Mesenchymal stem cell (in vitro differentiated cells and primary cell): ENCODE results near the gene SSX2IP.
A peak's percentile ranks its signal among the peaks of the same experiment; 100 is the strongest.

ENCODE experiments used
- DNase-seq: peaks from one replicate; pipeline ENCODE4 v3.0.0-alpha.2; 2013
- H2AFZ ChIP-seq: one replicate; pipeline ENCODE4 v1.6.1; 2013; ENCODE audit warnings: low read depth, mild to moderate bottlenecking, control low read depth, inconsistent platforms, low read length, moderate library complexity
- H2AK5ac ChIP-seq: 2 replicates; pipeline ENCODE4 v1.6.1; 2013; ENCODE audit warnings: low read length, moderate library complexity, mild to moderate bottlenecking, inconsistent platforms; ENCODE audit not compliant: severe bottlenecking
- H2BK120ac ChIP-seq: one replicate; pipeline ENCODE4 v1.6.1; 2013; ENCODE audit warnings: low read depth, mild to moderate bottlenecking, inconsistent platforms, low read length, moderate library complexity
- H2BK12ac ChIP-seq, 2 experiments: one replicate each; pipeline ENCODE4 v1.6.1; 2013; ENCODE audit warnings: inconsistent platforms in 2 of 2, low read length in 2 of 2, mild to moderate bottlenecking in 2 of 2, moderate library complexity in 2 of 2, control low read depth in 1 of 2
- H2BK15ac ChIP-seq: one replicate; pipeline ENCODE4 v1.6.1; 2013; ENCODE audit warnings: mild to moderate bottlenecking, low read depth, inconsistent platforms; ENCODE audit not compliant: poor library complexity, severe bottlenecking
- H2BK5ac ChIP-seq: 2 replicates; pipeline ENCODE4 v1.6.1; 2013; ENCODE audit warnings: low read depth, mild to moderate bottlenecking, low read length, control low read depth, inconsistent platforms; ENCODE audit not compliant: poor library complexity, severe bottlenecking
- H3K14ac ChIP-seq, 2 experiments: one replicate each; pipeline ENCODE4 v1.6.1; 2013; ENCODE audit warnings: inconsistent platforms in 2 of 2, low read length in 2 of 2, control low read depth in 1 of 2, mild to moderate bottlenecking in 1 of 2, moderate library complexity in 1 of 2
- H3K18ac ChIP-seq, 2 experiments: one replicate each; pipeline ENCODE4 v1.6.1; 2013; ENCODE audit warnings: inconsistent platforms in 2 of 2, low read length in 2 of 2, control low read depth in 1 of 2, low read depth in 1 of 2, mild to moderate bottlenecking in 1 of 2
- H3K23ac ChIP-seq, 2 experiments: one replicate each; pipeline ENCODE4 v1.6.1; 2013; ENCODE audit warnings: inconsistent platforms in 2 of 2, low read length in 2 of 2, mild to moderate bottlenecking in 2 of 2, moderate library complexity in 2 of 2, control low read depth in 1 of 2
- H3K27ac ChIP-seq: 2 replicates; pipeline ENCODE4 v1.5.1; 2013; ENCODE audit warnings: mild to moderate bottlenecking, moderate library complexity, low read length, control low read depth, inconsistent platforms; ENCODE audit not compliant: poor library complexity, severe bottlenecking
- H3K27me3 ChIP-seq, 2 experiments: 2 replicates each; pipeline versions ENCODE4 v1.6.1 to v1.7.0; 2013; ENCODE audit warnings: low read length in 2 of 2, mild to moderate bottlenecking in 2 of 2, moderate library complexity in 2 of 2, control low read depth in 1 of 2, inconsistent platforms in 1 of 2; ENCODE audit not compliant: control insufficient read depth in 1 of 2, insufficient read depth in 1 of 2
- H3K36me3 ChIP-seq, 2 experiments: 2 replicates each; pipeline versions ENCODE4 v1.6.1 to v1.7.0; 2013; ENCODE audit warnings: low read length in 2 of 2, control low read depth in 1 of 2, inconsistent platforms in 1 of 2, low read depth in 1 of 2, mild to moderate bottlenecking in 1 of 2; ENCODE audit not compliant: insufficient read depth in 2 of 2, control insufficient read depth in 1 of 2
- H3K4ac ChIP-seq, 2 experiments: one replicate each; pipeline ENCODE4 v1.6.1; 2013; ENCODE audit warnings: inconsistent platforms in 2 of 2, low read length in 2 of 2, mild to moderate bottlenecking in 2 of 2, moderate library complexity in 2 of 2, control low read depth in 1 of 2, low read depth in 1 of 2
- H3K4me1 ChIP-seq: 2 replicates; pipeline ENCODE4 v1.6.1; 2013; ENCODE audit warnings: low read depth, low read length, control low read depth; ENCODE audit not compliant: control insufficient read depth, insufficient read depth
- H3K4me2 ChIP-seq: 2 replicates; pipeline ENCODE4 v1.6.1; 2013; ENCODE audit warnings: low read length, mild to moderate bottlenecking, inconsistent platforms; ENCODE audit not compliant: poor library complexity, severe bottlenecking
- H3K4me3 ChIP-seq, 2 experiments: 2 replicates each; pipeline versions ENCODE4 v1.5.1 to v1.7.0; 2013; ENCODE audit warnings: low read length in 2 of 2, mild to moderate bottlenecking in 2 of 2, control low read depth in 1 of 2, low read depth in 1 of 2; ENCODE audit not compliant: insufficient read depth in 1 of 2
- H3K79me1 ChIP-seq: replicated peaks from 2 replicates; pipeline ENCODE4 v1.6.1; 2013; ENCODE audit warnings: mild to moderate bottlenecking, control low read depth, low read length, inconsistent platforms; ENCODE audit not compliant: poor library complexity, severe bottlenecking
- H3K9ac ChIP-seq: 2 replicates; pipeline ENCODE4 v1.7.0; 2013; ENCODE audit warnings: mild to moderate bottlenecking, low read length, moderate library complexity
- H3K9me3 ChIP-seq: 2 replicates; pipeline ENCODE4 v1.7.0; 2013; ENCODE audit warnings: mild to moderate bottlenecking, low read length; ENCODE audit not compliant: control insufficient read depth
- H4K8ac ChIP-seq: one replicate; pipeline ENCODE4 v1.6.1; 2013; ENCODE audit warnings: inconsistent platforms, mild to moderate bottlenecking, low read length, moderate library complexity
- H4K91ac ChIP-seq: one replicate; pipeline ENCODE4 v1.6.1; 2013; ENCODE audit warnings: mild to moderate bottlenecking, low read length, inconsistent platforms
- WGBS: methylation state at CpG from one replicate; pipeline ENCODE4 v1.1.7; 2013; ENCODE audit warnings: mixed read lengths; 5-methylcytosine and 5-hydroxymethylcytosine counted together

SSX2IP gene

GRCh38 chr1:84709131-84709530 lies 18.9 kb upstream of the SSX2IP start:
- H3K18ac ChIP-seq: no peak overlapping the region
- DNase-seq: no peak
- no peak overlapping the region for H4K8ac ChIP-seq
- H3K23ac ChIP-seq: no peak overlapping the region
- no peaks in the 10 kb centered on the region for H3K36me3 ChIP-seq
- no peak overlapping the region for H3K9ac ChIP-seq
- no peak overlapping the region for H3K27ac ChIP-seq
- H4K91ac ChIP-seq: no peak overlapping the region
- H2AFZ ChIP-seq: no peak overlapping the region
- no peak overlapping the region for H2BK120ac ChIP-seq
- no peak overlapping the region for H2BK12ac ChIP-seq
- H3K4me2 ChIP-seq: no peak overlapping the region
- H3K4me1 ChIP-seq: peaks cover 2% of the 10 kb centered on the region
- H3K79me1 ChIP-seq: no peaks in the 10 kb centered on the region
- H2BK5ac ChIP-seq: no peak overlapping the region
- no peak overlapping the region for H3K4me3 ChIP-seq
- WGBS: 83% methylated on average over 1 of the region's 1 CpG
- no peak overlapping the region for H2BK15ac ChIP-seq
- H3K9me3 ChIP-seq: no peaks in the 10 kb centered on the region
- no peak overlapping the region for H2AK5ac ChIP-seq
- no peak overlapping the region for H3K4ac ChIP-seq
- no peaks in the 10 kb centered on the region for H3K27me3 ChIP-seq
- H3K14ac ChIP-seq: no peak overlapping the region

DNA sequence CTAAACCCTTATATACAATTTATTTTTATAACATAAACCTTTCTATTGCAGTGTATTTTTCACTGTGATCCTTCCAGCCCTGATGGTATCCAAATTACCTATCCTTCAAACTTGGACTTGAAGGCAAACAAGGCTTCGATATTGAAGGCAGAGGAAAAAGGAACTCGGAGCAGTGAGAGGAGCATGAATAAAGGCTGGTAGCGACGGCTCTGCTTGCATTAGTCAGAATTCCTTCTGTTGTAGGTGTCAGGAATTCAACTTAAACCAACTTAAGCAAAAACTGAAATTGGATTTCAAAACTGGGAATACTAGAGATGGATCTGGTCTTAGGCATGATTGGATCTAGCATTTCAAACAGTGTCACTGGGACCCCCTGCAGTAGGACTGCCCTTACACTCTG lies 17.8 kb upstream of the SSX2IP start:
- 88% methylated on average over 4 of the region's 4 CpGs for WGBS
- Histone ChIP-seq H2BK5ac (no peak overlapping the region), H3K79me1 (no peaks in the 10 kb centered on the region)

DNA sequence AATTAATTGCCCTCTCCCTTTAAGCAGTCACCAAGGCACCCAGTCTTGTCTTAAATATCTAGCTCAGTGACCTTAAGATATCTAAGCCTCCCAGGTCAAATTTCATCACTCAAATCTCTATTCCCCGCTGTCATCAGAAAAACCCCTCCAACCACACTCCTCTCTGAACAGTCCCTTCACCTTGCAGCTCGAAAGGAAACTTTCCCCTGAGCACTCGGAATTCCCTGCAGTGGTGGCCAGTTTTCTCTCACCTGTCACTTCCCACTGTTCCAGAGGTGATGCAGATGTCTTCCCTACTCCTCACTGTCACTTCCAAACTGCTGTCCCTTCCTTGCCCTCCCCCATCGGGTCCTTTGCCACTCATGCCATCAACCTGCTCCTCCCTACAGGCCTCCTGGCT lies 15.3 kb upstream of the SSX2IP start:
- H2AK5ac ChIP-seq: no peak overlapping the region
- no peak overlapping the region for H3K18ac ChIP-seq
- no peak overlapping the region for H2BK120ac ChIP-seq
- H3K4ac ChIP-seq: no peak overlapping the region
- no peak overlapping the region for H3K27ac ChIP-seq
- no peak overlapping the region for H3K14ac ChIP-seq
- no peak overlapping the region for H2BK5ac ChIP-seq
- no peaks in the 10 kb centered on the region for H3K27me3 ChIP-seq
- no peak overlapping the region for H4K8ac ChIP-seq
- H3K9me3 ChIP-seq: no peaks in the 10 kb centered on the region
- H3K23ac ChIP-seq: no peak overlapping the region
- no peak overlapping the region for H3K9ac ChIP-seq
- DNase-seq: no peak
- H2AFZ ChIP-seq: no peak overlapping the region
- H3K4me3 ChIP-seq: no peak overlapping the region
- no peaks in the 10 kb centered on the region for H3K79me1 ChIP-seq
- no peak overlapping the region for H4K91ac ChIP-seq
- peaks cover 2% of the 10 kb centered on the region for H3K4me1 ChIP-seq
- H3K4me2 ChIP-seq: no peak overlapping the region
- WGBS: 88% methylated on average over 4 of the region's 4 CpGs
- H2BK12ac ChIP-seq: no peak overlapping the region
- H2BK15ac ChIP-seq: no peak overlapping the region
- H3K36me3 ChIP-seq: no peaks in the 10 kb centered on the region

More for the DNA sequence above, 17.8 kb upstream of the SSX2IP start:
- no peaks in the 10 kb centered on the region for H3K27me3 ChIP-seq
- no peak overlapping the region for H4K8ac ChIP-seq
- no peak overlapping the region for H3K27ac ChIP-seq
- H3K23ac ChIP-seq: peak overlapping the region in 1 of 2 experiments; percentile 20
- no peak overlapping the region for H3K4me2 ChIP-seq
- no peak overlapping the region for H2AK5ac ChIP-seq
- no peak overlapping the region for H2AFZ ChIP-seq
- no peaks in the 10 kb centered on the region for H3K9me3 ChIP-seq
- no peak overlapping the region for H2BK15ac ChIP-seq
- no peak overlapping the region for H3K18ac ChIP-seq
- no peak overlapping the region for H2BK120ac ChIP-seq
- H4K91ac ChIP-seq: no peak overlapping the region
- H3K4ac ChIP-seq: no peak overlapping the region
- H3K9ac ChIP-seq: no peak overlapping the region
- H3K36me3 ChIP-seq: no peaks in the 10 kb centered on the region
- no peak for DNase-seq
- peaks cover 2% of the 10 kb centered on the region for H3K4me1 ChIP-seq
- no peak overlapping the region for H3K4me3 ChIP-seq
- H3K14ac ChIP-seq: no peak overlapping the region
- H2BK12ac ChIP-seq: no peak overlapping the region

DNA sequence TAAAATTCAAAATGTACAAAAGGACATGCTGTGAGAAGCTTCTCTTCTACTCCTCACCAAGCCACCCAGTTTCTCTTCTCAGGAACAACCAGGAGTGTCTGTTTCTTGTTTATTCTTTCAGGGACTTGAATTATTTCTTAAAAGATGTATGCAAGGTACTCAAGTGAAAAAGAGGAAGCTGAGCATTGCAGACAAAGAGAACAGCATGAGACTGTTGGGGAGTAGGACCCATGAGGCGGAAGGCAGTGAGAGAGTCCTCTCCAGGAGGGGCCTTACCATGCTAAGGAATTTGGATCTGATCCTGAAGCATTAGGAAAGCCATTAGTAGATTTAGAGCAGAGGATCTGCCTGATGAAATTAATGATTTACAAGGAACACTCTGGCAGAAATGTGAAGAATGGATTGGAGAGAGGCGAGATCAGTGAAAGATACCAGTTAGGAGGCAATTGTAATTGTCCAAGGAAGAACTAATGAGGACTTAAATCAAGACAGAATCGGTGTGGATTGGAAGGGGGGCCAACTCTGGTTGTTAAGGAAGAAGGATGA lies 14.7 kb upstream of the SSX2IP start:
- Histone ChIP-seq H3K18ac (no peak overlapping the region), H3K4me2 (no peak overlapping the region), H2AK5ac (no peak overlapping the region), H3K27ac (peak overlapping the region; percentile 19), H3K9me3 (no peaks in the 10 kb centered on the region), H4K91ac (no peak overlapping the region), H3K4me1 (peaks cover 2% of the 10 kb centered on the region), H3K4me3 (no peak overlapping the region), H2BK5ac (no peak overlapping the region), H2BK120ac (no peak overlapping the region), H4K8ac (no peak overlapping the region), H3K79me1 (no peaks in the 10 kb centered on the region), H2BK12ac (no peak overlapping the region), H2BK15ac (no peak overlapping the region), H3K9ac (no peak overlapping the region), H3K4ac (no peak overlapping the region), H3K27me3 (no peaks in the 10 kb centered on the region), H3K23ac (no peak overlapping the region), H2AFZ (no peak overlapping the region), H3K36me3 (no peaks in the 10 kb centered on the region), H3K14ac (no peak overlapping the region)
- no peak for DNase-seq
- 81% methylated on average over 3 of the region's 3 CpGs for WGBS
